HFF-Myc (cell line): ENCODE measurements around the gene REPS2.

Source experiments
- DNase-seq: peaks from one replicate; pipeline ENCODE4 v3.0.0-alpha.2; 2011; ENCODE audit warnings: low read depth; ENCODE audit errors: extremely low read depth
- H3K4me3 ChIP-seq: replicated peaks from 2 replicates; pipeline ENCODE4 v1.5.1; 2011; ENCODE audit warnings: low read depth, mild to moderate bottlenecking, control low read depth, low read length
- CTCF ChIP-seq: IDR thresholded peaks from 2 replicates; pipeline ENCODE4 v1.5.1; 2012; ENCODE audit warnings: mild to moderate bottlenecking, low read depth, low read length, control low read depth; ENCODE audit errors: missing control alignments

Gene REPS2

GRCh38 chrX:17062065-17062464 is 115.6 kb downstream of the REPS2 start:
- H3K4me3 ChIP-seq, result no peak overlapping the region
- no peak for TF ChIP-seq CTCF
- no peak for DNase-seq

- H3K4me3 ChIP-seq, result no peak overlapping the region
- DNase-seq, result no peak
- TF ChIP-seq CTCF, result no peak
These were observed 118.6 kb downstream of the REPS2 start for GRCh38 chrX:17065100-17065499.

GRCh38 chrX:17067534-17067933 is 121.1 kb downstream of the REPS2 start:
- H3K4me3 ChIP-seq, result no peak overlapping the region
- TF ChIP-seq CTCF, result no peak

GRCh38 chrX:17072301-17072700 is 125.8 kb downstream of the REPS2 start:
- no peak overlapping the region for H3K4me3 ChIP-seq
- no peak for DNase-seq
- no peak for TF ChIP-seq CTCF

More at GRCh38 chrX:17067534-17067933, 121.1 kb downstream of the REPS2 start:
- no peak for DNase-seq

GRCh38 chrX:17072721-17073230 is 126.3 kb downstream of the REPS2 start:
- H3K4me3 ChIP-seq, result no peak overlapping the region
- no peak for TF ChIP-seq CTCF
- no peak for DNase-seq

- DNase-seq, result no peak
These were observed 128.5 kb downstream of the REPS2 start for GRCh38 chrX:17075004-17075403.

More at GRCh38 chrX:17075004-17075403, 128.5 kb downstream of the REPS2 start:
- no peak overlapping the region for H3K4me3 ChIP-seq
- no peak for TF ChIP-seq CTCF
